Endothelial cell (in vitro differentiated cells): ENCODE data around the gene IRS2. TPM values are rescaled to one million over a fixed set of nuclear protein-coding genes. Genes with fewer than 3 reads are reported as not detected.

Experiments used
- DNase-seq: peaks from one replicate; pipeline ENCODE4 v3.0.0; 2021; ENCODE audit warnings: low spot score
- H3K27ac Mint-ChIP-seq: one replicate; pipeline ENCODE4 v1.8.0; 2021; ENCODE audit warnings: mixed read lengths, inconsistent platforms; ENCODE audit not compliant: unreplicated experiment
- H3K27me3 Mint-ChIP-seq: one replicate; pipeline ENCODE4 v1.8.0; 2021; ENCODE audit warnings: mild to moderate bottlenecking, moderate library complexity, mixed read lengths, inconsistent platforms; ENCODE audit not compliant: unreplicated experiment
- H3K36me3 Mint-ChIP-seq: one replicate; pipeline ENCODE4 v1.8.0; 2021; ENCODE audit warnings: mild to moderate bottlenecking, low read depth, mixed read lengths, inconsistent platforms; ENCODE audit not compliant: unreplicated experiment
- H3K4me1 Mint-ChIP-seq: one replicate; pipeline ENCODE4 v1.8.0; 2021; ENCODE audit warnings: mild to moderate bottlenecking, mixed read lengths, inconsistent platforms; ENCODE audit not compliant: unreplicated experiment
- H3K4me3 Mint-ChIP-seq: one replicate; pipeline ENCODE4 v1.8.0; 2021; ENCODE audit warnings: mild to moderate bottlenecking, mixed read lengths, inconsistent platforms; ENCODE audit not compliant: unreplicated experiment
- H3K9me3 Mint-ChIP-seq: one replicate; pipeline ENCODE4 v1.8.0; 2021; ENCODE audit warnings: mixed read lengths, inconsistent platforms; ENCODE audit not compliant: unreplicated experiment
- total RNA-seq: library from RNA; stranded (reverse); fragmentation: NEBNext Ultra II Directional; extraction: Animal tissue kit (Norgen Biotek cat#: 25700); gene quantifications from one replicate; pipeline ENCODE4 v1.2.1, GENCODE V29; 2021; ENCODE audit not compliant: unreplicated experiment
- TF ChIP-seq, protein P1 (sequence below): fragments of 200-600 bp; sonication (generic); IDR thresholded peaks from one replicate; pipeline ENCODE4 v1.5.0; 2021; ENCODE audit warnings: antibody characterized with exemption; ENCODE audit not compliant: unreplicated experiment

The IRS2 gene
- total RNA-seq, 1 donor from 2014 or later, result 16.4 TPM

DNA sequence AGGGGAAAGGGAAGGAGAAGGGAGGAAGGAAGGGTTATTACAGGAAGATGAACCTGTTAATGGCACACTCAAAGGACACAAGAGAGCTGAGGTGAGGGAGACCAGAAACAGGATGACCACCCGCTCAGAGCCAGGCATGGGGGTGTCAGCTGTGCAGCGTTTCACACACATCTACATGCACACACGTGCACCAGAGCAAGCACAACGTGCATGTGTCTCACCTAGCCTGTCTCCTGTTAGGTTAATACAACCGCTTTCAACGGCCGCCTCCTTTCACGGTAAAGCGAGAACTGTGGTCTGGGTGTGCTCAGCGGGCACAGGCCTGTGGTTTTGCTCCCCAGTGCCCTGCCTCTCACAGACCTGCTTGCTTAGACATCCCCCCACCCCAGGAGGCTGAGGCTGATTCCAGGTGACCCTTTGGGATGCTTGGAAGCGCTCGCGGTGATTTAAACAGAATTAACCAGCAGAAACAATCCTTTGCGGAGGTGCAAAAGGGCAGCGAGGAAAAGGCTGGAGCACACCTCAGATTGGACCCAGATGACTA is 27.4 kb downstream of the IRS2 start:
- Mint-ChIP-seq H3K27ac (peak overlapping the region; percentile 18), H3K4me1 (peaks cover 5% of the 10 kb centered on the region)
- TF ChIP-seq, protein P1, sequence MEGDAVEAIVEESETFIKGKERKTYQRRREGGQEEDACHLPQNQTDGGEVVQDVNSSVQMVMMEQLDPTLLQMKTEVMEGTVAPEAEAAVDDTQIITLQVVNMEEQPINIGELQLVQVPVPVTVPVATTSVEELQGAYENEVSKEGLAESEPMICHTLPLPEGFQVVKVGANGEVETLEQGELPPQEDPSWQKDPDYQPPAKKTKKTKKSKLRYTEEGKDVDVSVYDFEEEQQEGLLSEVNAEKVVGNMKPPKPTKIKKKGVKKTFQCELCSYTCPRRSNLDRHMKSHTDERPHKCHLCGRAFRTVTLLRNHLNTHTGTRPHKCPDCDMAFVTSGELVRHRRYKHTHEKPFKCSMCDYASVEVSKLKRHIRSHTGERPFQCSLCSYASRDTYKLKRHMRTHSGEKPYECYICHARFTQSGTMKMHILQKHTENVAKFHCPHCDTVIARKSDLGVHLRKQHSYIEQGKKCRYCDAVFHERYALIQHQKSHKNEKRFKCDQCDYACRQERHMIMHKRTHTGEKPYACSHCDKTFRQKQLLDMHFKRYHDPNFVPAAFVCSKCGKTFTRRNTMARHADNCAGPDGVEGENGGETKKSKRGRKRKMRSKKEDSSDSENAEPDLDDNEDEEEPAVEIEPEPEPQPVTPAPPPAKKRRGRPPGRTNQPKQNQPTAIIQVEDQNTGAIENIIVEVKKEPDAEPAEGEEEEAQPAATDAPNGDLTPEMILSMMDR, result no peak

DNA sequence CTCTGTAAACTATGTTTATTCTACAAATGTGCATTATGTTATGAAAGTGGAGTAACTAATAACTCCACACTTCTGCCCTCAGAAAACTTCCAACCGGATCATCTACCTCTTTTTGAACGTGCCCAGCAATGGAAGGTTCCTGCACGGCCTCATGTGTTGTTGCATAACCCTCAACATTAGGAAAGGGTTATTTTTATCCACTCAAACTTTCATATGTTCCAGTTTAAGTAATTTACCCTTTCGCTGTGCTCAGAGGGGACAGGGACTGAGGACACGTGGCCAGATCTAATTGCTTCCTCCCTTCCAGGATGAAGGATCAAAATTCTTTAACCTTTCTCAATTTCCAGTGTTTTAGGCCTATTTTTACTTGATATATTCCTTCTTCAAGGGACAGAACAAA is 29.6 kb downstream of the IRS2 start:
- Mint-ChIP-seq H3K27ac (no peak overlapping the region), H3K4me1 (peaks cover 2% of the 10 kb centered on the region), H3K9me3 (no peaks in the 10 kb centered on the region), H3K36me3 (peaks cover 19% of the 10 kb centered on the region), H3K27me3 (peaks cover 4% of the 10 kb centered on the region), H3K4me3 (no peak overlapping the region)
- TF ChIP-seq, protein P1, result no peak
- no peak for DNase-seq

More for the DNA sequence above, 27.4 kb downstream of the IRS2 start:
- H3K9me3 Mint-ChIP-seq, result no peaks in the 10 kb centered on the region
- DNase-seq, result no peak
- H3K4me3 Mint-ChIP-seq, result no peak overlapping the region
- peaks cover 9% of the 10 kb centered on the region for H3K36me3 Mint-ChIP-seq
- H3K27me3 Mint-ChIP-seq, result peaks cover 4% of the 10 kb centered on the region

DNA sequence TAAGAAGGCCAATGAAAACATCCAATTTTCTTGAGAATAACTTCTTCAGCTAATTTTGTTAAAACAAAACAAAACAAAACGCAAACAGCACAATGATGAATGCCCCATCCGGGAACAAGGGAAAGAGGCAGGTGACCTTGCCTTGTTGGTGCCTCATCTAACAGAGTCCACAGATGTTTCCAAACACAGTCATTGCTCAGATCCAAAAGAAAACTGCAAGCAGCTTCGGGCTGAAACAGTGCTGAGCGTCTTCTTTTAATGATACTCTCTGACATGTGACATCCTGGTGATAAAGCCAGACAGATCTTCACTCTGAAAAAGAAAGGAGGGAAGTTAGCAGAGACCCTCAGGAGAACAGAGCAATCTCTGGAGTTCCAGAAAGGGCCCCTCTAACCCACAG is 30.4 kb downstream of the IRS2 start:
- Mint-ChIP-seq H3K36me3 (peaks cover 19% of the 10 kb centered on the region), H3K4me1 (peaks cover 2% of the 10 kb centered on the region), H3K27me3 (peaks cover 4% of the 10 kb centered on the region), H3K4me3 (no peak overlapping the region), H3K27ac (no peak overlapping the region), H3K9me3 (no peaks in the 10 kb centered on the region)
- DNase-seq, result no peak
- TF ChIP-seq, protein P1, result no peak

DNA sequence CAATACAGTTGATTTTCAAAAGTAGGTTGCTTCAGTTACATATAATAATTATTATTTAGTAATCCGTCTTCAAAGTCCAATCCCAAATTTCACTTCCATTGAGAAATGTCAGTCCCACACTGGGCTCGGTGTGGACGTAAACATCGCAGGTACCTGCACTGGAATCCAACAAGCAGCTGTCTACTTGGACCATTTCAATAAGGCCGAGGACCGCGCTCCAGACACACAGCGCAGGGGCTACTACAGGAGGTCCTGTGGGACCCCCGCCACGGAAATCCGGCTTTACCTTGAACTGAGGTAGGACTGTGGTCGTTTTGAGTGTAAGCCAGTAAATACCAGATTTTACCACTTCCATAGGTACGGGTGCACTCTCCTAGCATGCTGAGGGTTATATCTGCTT is 30.8 kb downstream of the IRS2 start:
- TF ChIP-seq, protein P1, result no peak
- H3K27ac Mint-ChIP-seq, result no peak overlapping the region
- peaks cover 2% of the 10 kb centered on the region for H3K4me1 Mint-ChIP-seq
- H3K36me3 Mint-ChIP-seq, result peaks cover 19% of the 10 kb centered on the region
- peaks cover 4% of the 10 kb centered on the region for H3K27me3 Mint-ChIP-seq
- H3K9me3 Mint-ChIP-seq, result no peaks in the 10 kb centered on the region
- no peak overlapping the region for H3K4me3 Mint-ChIP-seq
- DNase-seq, result no peak

DNA sequence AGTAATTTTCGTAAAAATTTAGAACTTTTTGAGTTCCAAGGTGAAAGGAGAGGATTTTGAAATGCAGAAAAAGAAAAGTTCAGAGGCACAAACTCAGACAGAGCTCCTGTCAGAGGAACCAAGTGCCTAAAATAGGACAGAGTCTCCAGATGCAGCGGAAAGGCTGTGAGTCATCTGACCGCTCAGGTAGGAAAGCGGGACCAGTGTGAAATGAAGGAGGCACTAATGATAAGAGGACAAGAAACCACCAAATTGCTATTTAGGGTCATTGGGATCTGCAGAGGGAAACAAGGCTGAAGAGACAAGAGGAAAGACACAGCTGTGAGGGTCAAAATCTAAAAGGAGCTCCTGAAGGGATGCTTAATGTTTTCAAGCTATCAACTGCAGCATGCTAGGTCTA is 34.9 kb downstream of the IRS2 start:
- DNase-seq, result no peak
- H3K27me3 Mint-ChIP-seq, result peaks cover under 1% of the 10 kb centered on the region
- no peak overlapping the region for H3K4me3 Mint-ChIP-seq
- peaks cover 10% of the 10 kb centered on the region for H3K36me3 Mint-ChIP-seq
- TF ChIP-seq, protein P1, result no peak
- H3K4me1 Mint-ChIP-seq, result no peaks in the 10 kb centered on the region
- H3K9me3 Mint-ChIP-seq, result no peaks in the 10 kb centered on the region
- H3K27ac Mint-ChIP-seq, result no peak overlapping the region
